MM.1S (cell line): ENCODE results near the gene CR1L.

Experiments used
- DNase-seq: peaks from one replicate; pipeline ENCODE4 v3.0.0-alpha.2; 2015
- H2AFZ ChIP-seq: fragments of 300-600 bp; sonication (generic); 2 replicates; pipeline ENCODE4 v1.6.0; 2016; ENCODE audit warnings: antibody characterized with exemption, low read length
- H3F3A ChIP-seq: fragments of 300-600 bp; sonication (generic); 2 replicates; pipeline ENCODE4 v1.6.1; 2016; ENCODE audit warnings: mild to moderate bottlenecking, antibody characterized with exemption, low read length, moderate library complexity, mixed read lengths; ENCODE audit not compliant: insufficient read depth
- H3K27ac ChIP-seq: fragments of 300-600 bp; sonication (generic); 2 replicates; pipeline ENCODE4 v1.5.1; 2016; ENCODE audit warnings: mild to moderate bottlenecking, low read length
- H3K27me3 ChIP-seq: fragments of 300-600 bp; sonication (generic); replicated peaks from 2 replicates; pipeline ENCODE4 v1.6.0; 2016; ENCODE audit warnings: low read length; ENCODE audit not compliant: insufficient read depth
- H3K36me3 ChIP-seq: fragments of 300-600 bp; sonication (generic); replicated peaks from 2 replicates; pipeline ENCODE4 v1.6.1; 2016; ENCODE audit warnings: mild to moderate bottlenecking, low read length, mixed read lengths; ENCODE audit not compliant: insufficient read depth
- H3K4me1 ChIP-seq: fragments of 300-600 bp; sonication (generic); 2 replicates; pipeline ENCODE4 v1.6.1; 2016; ENCODE audit warnings: low read length, mixed read lengths
- H3K4me2 ChIP-seq: fragments of 300-600 bp; sonication (generic); 2 replicates; pipeline ENCODE4 v1.6.0; 2016; ENCODE audit warnings: low read depth, low read length
- H3K4me3 ChIP-seq: fragments of 300-600 bp; sonication (generic); 2 replicates; pipeline ENCODE4 v1.5.1; 2016; ENCODE audit warnings: low read length, mixed read lengths
- H3K79me2 ChIP-seq: fragments of 300-600 bp; sonication (generic); 2 replicates; pipeline ENCODE4 v1.6.1; 2016; ENCODE audit warnings: mixed run types, low read length, mixed read lengths
- H3K9ac ChIP-seq: fragments of 300-600 bp; sonication (generic); 2 replicates; pipeline ENCODE4 v1.6.1; 2016; ENCODE audit warnings: low read length, mixed read lengths
- H3K9me2 ChIP-seq: fragments of 300-600 bp; sonication (generic); replicated peaks from 2 replicates; pipeline ENCODE4 v1.6.1; 2016; ENCODE audit warnings: mild to moderate bottlenecking, low read length, mixed read lengths; ENCODE audit not compliant: insufficient read depth
- H3K9me3 ChIP-seq: fragments of 300-600 bp; sonication (generic); replicated peaks from 2 replicates; pipeline ENCODE4 v1.6.1; 2016; ENCODE audit warnings: mild to moderate bottlenecking, low read length, mixed read lengths; ENCODE audit not compliant: insufficient read depth
- H4K20me1 ChIP-seq: fragments of 300-600 bp; sonication (generic); 2 replicates; pipeline ENCODE4 v1.6.1; 2016; ENCODE audit warnings: mild to moderate bottlenecking, low read length, moderate library complexity, mixed read lengths; ENCODE audit not compliant: insufficient read depth
- CTCF ChIP-seq: fragments of 300-600 bp; sonication (generic); IDR thresholded peaks from 2 replicates; pipeline ENCODE4 v1.5.1; 2016; ENCODE audit warnings: antibody characterized with exemption, low read length, mixed read lengths
- EZH2 ChIP-seq: fragments of 300-600 bp; sonication (generic); optimal IDR thresholded peaks from 2 replicates; pipeline ENCODE3; 2017; ENCODE audit warnings: low read depth, mild to moderate bottlenecking, antibody characterized with exemption, low read length, mixed read lengths
- EZH2phosphoT487 ChIP-seq: fragments of 300-600 bp; sonication (generic); IDR thresholded peaks from 2 replicates; pipeline ENCODE4 v1.6.1; 2018; ENCODE audit warnings: antibody characterized with exemption, low read length

CR1L gene

GRCh38 chr1:207751790-207752455, 107.0 kb downstream of the CR1L start, which contains the start of gene CD46:
Gene CD46, plus strand, starts transcription at chr1:207752054. Its CDS starts 159 bp downstream, at chr1:207752213.
- Histone ChIP-seq H3K36me3 (no peaks in the 10 kb centered on the region), H3F3A (peaks cover 40% of the 10 kb centered on the region), H3K9me2 (no peaks in the 10 kb centered on the region), H3K4me1 (peaks cover 51% of the 10 kb centered on the region), H3K9ac (peak within 1 kb of the TSS; percentile 83), H3K79me2 (peaks cover 57% of the 10 kb centered on the region), H4K20me1 (peaks cover 25% of the 10 kb centered on the region), H3K27me3 (no peaks in the 10 kb centered on the region), H3K9me3 (no peaks in the 10 kb centered on the region), H3K4me3 (peak within 1 kb of the TSS; percentile 85), H3K27ac (peak within 1 kb of the TSS; percentile 90), H3K4me2 (peak within 1 kb of the TSS; percentile 82), H2AFZ (peak within 1 kb of the TSS; percentile 74)
- TF ChIP-seq CTCF (no peak), EZH2phosphoT487 (no peak), EZH2 (no peak)
- peak; percentile 100 for DNase-seq

- H3K79me2 ChIP-seq = peaks cover 63% of the 10 kb centered on the region
- DNase-seq = peak; percentile 72
- H3F3A ChIP-seq = peaks cover 40% of the 10 kb centered on the region
- H3K9ac ChIP-seq = peak overlapping the region; percentile 83
- peaks cover 46% of the 10 kb centered on the region for H3K4me1 ChIP-seq
- H2AFZ ChIP-seq = peak overlapping the region; percentile 74
- H3K36me3 ChIP-seq = peaks cover 5% of the 10 kb centered on the region
- no peaks in the 10 kb centered on the region for H3K9me2 ChIP-seq
- peaks cover 25% of the 10 kb centered on the region for H4K20me1 ChIP-seq
- H3K4me3 ChIP-seq = peak overlapping the region; percentile 85
- peak overlapping the region; percentile 90 for H3K27ac ChIP-seq
- H3K27me3 ChIP-seq = no peaks in the 10 kb centered on the region
- no peaks in the 10 kb centered on the region for H3K9me3 ChIP-seq
- H3K4me2 ChIP-seq = peak overlapping the region; percentile 82
- TF ChIP-seq EZH2 = no peak
- TF ChIP-seq CTCF = no peak
- TF ChIP-seq EZH2phosphoT487 = no peak
Observed at GRCh38 chr1:207752456-207752998, 107.6 kb downstream of the CR1L start.

- Histone ChIP-seq H2AFZ (no peak overlapping the region), H3F3A (peaks cover 32% of the 10 kb centered on the region), H3K9me3 (no peaks in the 10 kb centered on the region), H3K79me2 (peaks cover 74% of the 10 kb centered on the region), H3K27ac (no peak overlapping the region), H3K4me1 (peaks cover 35% of the 10 kb centered on the region), H3K36me3 (peaks cover 14% of the 10 kb centered on the region), H3K9ac (peak overlapping the region; percentile 83; the same call in 1 of the 2 replicates), H3K4me2 (peak overlapping the region; percentile 82), H3K27me3 (no peaks in the 10 kb centered on the region), H4K20me1 (peaks cover 25% of the 10 kb centered on the region), H3K4me3 (peak overlapping the region; percentile 85), H3K9me2 (no peaks in the 10 kb centered on the region)
- no peak for DNase-seq
- TF ChIP-seq EZH2 = no peak
- no peak for TF ChIP-seq EZH2phosphoT487
- no peak for TF ChIP-seq CTCF
Observed at GRCh38 chr1:207753611-207754010, 108.7 kb downstream of the CR1L start.
